ENCODE measurements around the gene TBC1D7.

GRCh38 chr6:13336553-13336952 is 8.2 kb upstream of the TBC1D7 start:
- TF ChIP-seq CTCF (IDR thresholded peaks at IDR 0.05; ENCODE audit: poor library complexity, severe bottlenecking) (peak; percentile 93), EP300 (conservative IDR thresholded peaks at IDR 0.05; ENCODE audit: poor library complexity, severe bottlenecking) (no peak), TAF1 (IDR thresholded peaks at IDR 0.05; ENCODE audit: low read depth) (no peak), EZH2 (IDR thresholded peaks at IDR 0.05; ENCODE audit: borderline replicate concordance, insufficient read depth, low read length, poor library complexity, severe bottlenecking) (no peak), POLR2AphosphoS5 (IDR thresholded peaks at IDR 0.05) (no peak), REST (IDR thresholded peaks at IDR 0.05; ENCODE audit: borderline replicate concordance) (no peak), RAD21 (conservative IDR thresholded peaks at IDR 0.05) (peak; percentile 95), MXI1 (conservative IDR thresholded peaks at IDR 0.05; ENCODE audit: poor library complexity, severe bottlenecking) (no peak)
